NK-92 treated with Interleukin-12 subunit alpha and Interleukin-12 subunit beta, amount 100 ng/mL, for 24 hours (cell line): Measurements from ENCODE around the gene ZFHX2.

Experiments used
- DNase-seq: peaks from one replicate; lab custom pipeline; 2025; lab: John Stamatoyannopoulos, UW

ZFHX2 gene

GRCh38 chr14:23518709-23519108, 32.9 kb downstream of the ZFHX2 start:
- DNase-seq = no peak

GRCh38 chr14:23517650-23518326, 33.8 kb downstream of the ZFHX2 start:
- DNase-seq = no peak

- no peak for DNase-seq
Observed at GRCh38 chr14:23514644-23514957, 37.0 kb downstream of the ZFHX2 start.

GRCh38 chr14:23513818-23514643, 37.5 kb downstream of the ZFHX2 start:
- no peak for DNase-seq

- no peak for DNase-seq
Observed at GRCh38 chr14:23513005-23513817, 38.4 kb downstream of the ZFHX2 start.

GRCh38 chr14:23512156-23512555, 39.4 kb downstream of the ZFHX2 start:
- no peak for DNase-seq

GRCh38 chr14:23494223-23494622, 57.3 kb downstream of the ZFHX2 start:
- DNase-seq = no peak

GRCh38 chr14:23492618-23493272, 58.8 kb downstream of the ZFHX2 start:
- no peak for DNase-seq

- no peak for DNase-seq
Observed at GRCh38 chr14:23487216-23487615, 64.3 kb downstream of the ZFHX2 start.

- DNase-seq = no peak
Observed at GRCh38 chr14:23486036-23486435, 65.5 kb downstream of the ZFHX2 start.

GRCh38 chr14:23485326-23485725, 66.2 kb downstream of the ZFHX2 start:
- no peak for DNase-seq

- no peak for DNase-seq
Observed at GRCh38 chr14:23483236-23483854, 68.2 kb downstream of the ZFHX2 start.

- DNase-seq = no peak
Observed at GRCh38 chr14:23482823-23483148, 68.8 kb downstream of the ZFHX2 start.

GRCh38 chr14:23481979-23482822, 69.4 kb downstream of the ZFHX2 start:
- DNase-seq = no peak

GRCh38 chr14:23481362-23481970, 70.1 kb downstream of the ZFHX2 start:
- no peak for DNase-seq

- DNase-seq = peak; percentile 25
Observed at GRCh38 chr14:23478109-23478759, 73.3 kb downstream of the ZFHX2 start.

- no peak for DNase-seq
Observed at GRCh38 chr14:23470947-23471346, 80.6 kb downstream of the ZFHX2 start.
